ENCODE data around the gene OSCP1.

DNA sequence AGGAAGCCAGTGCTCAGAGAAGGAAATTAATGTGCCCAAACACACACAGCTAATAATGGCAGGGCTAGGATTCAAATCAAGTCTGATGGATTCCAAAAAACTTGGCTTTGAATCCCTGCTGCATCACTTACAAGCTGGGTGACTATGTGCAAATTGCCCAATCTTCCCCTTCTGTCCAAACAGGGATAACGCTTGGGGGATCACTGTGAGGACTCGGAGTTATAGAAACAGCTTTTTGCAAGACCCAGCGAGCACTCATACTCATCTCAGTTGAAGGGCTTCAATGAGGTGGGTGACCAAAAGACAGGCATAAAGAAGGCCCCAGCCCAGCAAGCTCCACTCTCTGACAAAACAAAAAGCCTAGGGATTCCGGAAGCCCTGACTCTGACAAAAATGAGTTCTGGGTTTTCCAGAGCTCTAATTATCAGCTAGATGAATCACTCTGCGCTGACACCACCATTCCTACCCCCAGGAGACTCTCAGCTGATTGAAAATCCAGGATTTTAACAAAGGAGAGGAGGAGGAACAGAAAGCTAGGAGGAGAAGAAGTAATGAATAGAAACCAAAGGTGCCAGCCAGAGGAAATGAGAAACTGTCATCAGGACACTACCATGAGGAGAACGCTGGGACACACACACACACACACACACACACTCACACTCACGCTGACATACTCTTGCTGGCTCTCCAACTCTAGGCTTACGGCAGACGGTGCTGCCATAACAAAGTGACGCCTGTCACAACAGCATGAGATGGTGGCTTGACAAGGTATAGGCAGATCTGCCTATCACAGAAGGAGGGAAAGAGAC, 62.9 kb downstream of the OSCP1 start:
- TF ChIP-seq, protein P1, sequence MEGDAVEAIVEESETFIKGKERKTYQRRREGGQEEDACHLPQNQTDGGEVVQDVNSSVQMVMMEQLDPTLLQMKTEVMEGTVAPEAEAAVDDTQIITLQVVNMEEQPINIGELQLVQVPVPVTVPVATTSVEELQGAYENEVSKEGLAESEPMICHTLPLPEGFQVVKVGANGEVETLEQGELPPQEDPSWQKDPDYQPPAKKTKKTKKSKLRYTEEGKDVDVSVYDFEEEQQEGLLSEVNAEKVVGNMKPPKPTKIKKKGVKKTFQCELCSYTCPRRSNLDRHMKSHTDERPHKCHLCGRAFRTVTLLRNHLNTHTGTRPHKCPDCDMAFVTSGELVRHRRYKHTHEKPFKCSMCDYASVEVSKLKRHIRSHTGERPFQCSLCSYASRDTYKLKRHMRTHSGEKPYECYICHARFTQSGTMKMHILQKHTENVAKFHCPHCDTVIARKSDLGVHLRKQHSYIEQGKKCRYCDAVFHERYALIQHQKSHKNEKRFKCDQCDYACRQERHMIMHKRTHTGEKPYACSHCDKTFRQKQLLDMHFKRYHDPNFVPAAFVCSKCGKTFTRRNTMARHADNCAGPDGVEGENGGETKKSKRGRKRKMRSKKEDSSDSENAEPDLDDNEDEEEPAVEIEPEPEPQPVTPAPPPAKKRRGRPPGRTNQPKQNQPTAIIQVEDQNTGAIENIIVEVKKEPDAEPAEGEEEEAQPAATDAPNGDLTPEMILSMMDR (IDR thresholded peaks at IDR 0.05) = no peak
- TF ChIP-seq, protein P2, sequence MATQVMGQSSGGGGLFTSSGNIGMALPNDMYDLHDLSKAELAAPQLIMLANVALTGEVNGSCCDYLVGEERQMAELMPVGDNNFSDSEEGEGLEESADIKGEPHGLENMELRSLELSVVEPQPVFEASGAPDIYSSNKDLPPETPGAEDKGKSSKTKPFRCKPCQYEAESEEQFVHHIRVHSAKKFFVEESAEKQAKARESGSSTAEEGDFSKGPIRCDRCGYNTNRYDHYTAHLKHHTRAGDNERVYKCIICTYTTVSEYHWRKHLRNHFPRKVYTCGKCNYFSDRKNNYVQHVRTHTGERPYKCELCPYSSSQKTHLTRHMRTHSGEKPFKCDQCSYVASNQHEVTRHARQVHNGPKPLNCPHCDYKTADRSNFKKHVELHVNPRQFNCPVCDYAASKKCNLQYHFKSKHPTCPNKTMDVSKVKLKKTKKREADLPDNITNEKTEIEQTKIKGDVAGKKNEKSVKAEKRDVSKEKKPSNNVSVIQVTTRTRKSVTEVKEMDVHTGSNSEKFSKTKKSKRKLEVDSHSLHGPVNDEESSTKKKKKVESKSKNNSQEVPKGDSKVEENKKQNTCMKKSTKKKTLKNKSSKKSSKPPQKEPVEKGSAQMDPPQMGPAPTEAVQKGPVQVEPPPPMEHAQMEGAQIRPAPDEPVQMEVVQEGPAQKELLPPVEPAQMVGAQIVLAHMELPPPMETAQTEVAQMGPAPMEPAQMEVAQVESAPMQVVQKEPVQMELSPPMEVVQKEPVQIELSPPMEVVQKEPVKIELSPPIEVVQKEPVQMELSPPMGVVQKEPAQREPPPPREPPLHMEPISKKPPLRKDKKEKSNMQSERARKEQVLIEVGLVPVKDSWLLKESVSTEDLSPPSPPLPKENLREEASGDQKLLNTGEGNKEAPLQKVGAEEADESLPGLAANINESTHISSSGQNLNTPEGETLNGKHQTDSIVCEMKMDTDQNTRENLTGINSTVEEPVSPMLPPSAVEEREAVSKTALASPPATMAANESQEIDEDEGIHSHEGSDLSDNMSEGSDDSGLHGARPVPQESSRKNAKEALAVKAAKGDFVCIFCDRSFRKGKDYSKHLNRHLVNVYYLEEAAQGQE (IDR thresholded peaks at IDR 0.05; ENCODE audit: insufficient read depth in 1 of 2, low read depth in 2 of 2, low read length in 1 of 2) = no peak; a peak in 1 of 4 replicates
- TF ChIP-seq POLR2AphosphoS5 (IDR thresholded peaks at IDR 0.05; ENCODE audit: low read depth, low read length) (no peak), SIN3A (IDR thresholded peaks at IDR 0.05; ENCODE audit: borderline replicate concordance, insufficient read depth, low read depth, low read length) (no peak), TCF7L2 (IDR thresholded peaks at IDR 0.05; ENCODE audit: low read depth, low read length) (no peak)
